Sigmoid colon (tissue), 7 donors: Measurements from ENCODE around the gene ADORA2B. TPM values are rescaled to one million over a fixed set of nuclear protein-coding genes. Genes with fewer than 3 reads are reported as not detected.

Source experiments
- DNase-seq: peaks from one replicate; pipeline ENCODE4 v3.0.0-alpha.2; 2019
- H3K27ac ChIP-seq, 4 donors: fragments of 200-600 bp; sonication (generic); one replicate each; pipeline ENCODE4 v1.5.1; 2016 to 2019; ENCODE audit warnings: mild to moderate bottlenecking in 1 of 4
- H3K27me3 ChIP-seq, 3 donors: fragments of 200-600 bp; sonication (generic); one replicate each; pipeline ENCODE4 v1.5.1; 2019; ENCODE audit warnings: mild to moderate bottlenecking in 1 of 3
- H3K36me3 ChIP-seq, 4 donors: fragments of 200-600 bp; sonication (generic); one replicate each; pipeline ENCODE4 v1.5.1; 2016 to 2019
- H3K4me1 ChIP-seq, 4 donors: fragments of 200-600 bp; sonication (generic); one replicate each; pipeline ENCODE4 v1.5.1; 2017 to 2019
- H3K4me3 ChIP-seq, 4 donors: fragments of 200-600 bp; sonication (generic); one replicate each; pipeline ENCODE4 v1.5.1; 2017 to 2019; ENCODE audit warnings: mild to moderate bottlenecking in 2 of 4, moderate library complexity in 1 of 4
- H3K9me3 ChIP-seq, 4 donors: fragments of 200-600 bp in 3 of 4; sonication (generic) in 3 of 4; one replicate each; pipeline versions ENCODE4 v1.5.1 to v1.6.1; 2013 to 2019
- EP300 ChIP-seq, 4 donors: sonication (generic); formaldehyde crosslinking; IDR thresholded peaks; one replicate each; pipeline ENCODE4 v1.6.1; 2017; ENCODE audit warnings: antibody characterized with exemption in 4 of 4
- POLR2A ChIP-seq, 2 donors: fragments of 450-650 bp; IDR thresholded peaks; one replicate each; pipeline ENCODE4 v1.6.1; 2016; ENCODE audit warnings: antibody characterized with exemption in 2 of 2, mild to moderate bottlenecking in 2 of 2, moderate library complexity in 2 of 2
- POLR2AphosphoS5 ChIP-seq, 4 donors: sonication (generic); formaldehyde crosslinking; IDR thresholded peaks; one replicate each; pipeline ENCODE4 v1.6.1; 2017; ENCODE audit warnings: antibody characterized with exemption in 4 of 4
- WGBS, 2 donors: extraction: QIAGEN DNeasy Blood & Tissue Kit; methylation state at CpG; one replicate each; pipeline ENCODE4 v1.1.7; 2013; 5-methylcytosine and 5-hydroxymethylcytosine counted together
- intact Hi-C: fragments of 100-400 bp; cut with DNase I; formaldehyde crosslinking; loops from one replicate; pipeline ENCODE4 v1.15.1; 2023
- polyA plus RNA-seq, 3 donors: library from polyadenylated mRNA; stranded (reverse); fragments of 200-250 nt; gene quantifications; one replicate each; pipeline ENCODE4 v1.2.3, GENCODE V29; 2013
- total RNA-seq, 4 donors: library from RNA; depleted of rRNA; stranded (reverse); fragments of >200 nt; gene quantifications; one replicate each; pipeline ENCODE4 v1.1.0, GENCODE V29; 2016
- TF ChIP-seq, protein P1 (sequence below), 4 experiments: fragments of 450-650 bp in 3 of 4; fragments of 200-600 bp in 1 of 4; IDR thresholded peaks; one replicate each; pipeline ENCODE4 v1.5.1; 2016 to 2019; ENCODE audit warnings: antibody characterized with exemption in 4 of 4, mild to moderate bottlenecking in 3 of 4, moderate library complexity in 2 of 4
- donor health status: healthy with polysubstance abuse.
- donor health status: Bipolar disorder and iron deficiency.
- donor health status: healthy.

The ADORA2B gene
- total and polyA plus RNA-seq, 7 donors: 2.2 to 21.4 (median 5.4) TPM

DNA sequence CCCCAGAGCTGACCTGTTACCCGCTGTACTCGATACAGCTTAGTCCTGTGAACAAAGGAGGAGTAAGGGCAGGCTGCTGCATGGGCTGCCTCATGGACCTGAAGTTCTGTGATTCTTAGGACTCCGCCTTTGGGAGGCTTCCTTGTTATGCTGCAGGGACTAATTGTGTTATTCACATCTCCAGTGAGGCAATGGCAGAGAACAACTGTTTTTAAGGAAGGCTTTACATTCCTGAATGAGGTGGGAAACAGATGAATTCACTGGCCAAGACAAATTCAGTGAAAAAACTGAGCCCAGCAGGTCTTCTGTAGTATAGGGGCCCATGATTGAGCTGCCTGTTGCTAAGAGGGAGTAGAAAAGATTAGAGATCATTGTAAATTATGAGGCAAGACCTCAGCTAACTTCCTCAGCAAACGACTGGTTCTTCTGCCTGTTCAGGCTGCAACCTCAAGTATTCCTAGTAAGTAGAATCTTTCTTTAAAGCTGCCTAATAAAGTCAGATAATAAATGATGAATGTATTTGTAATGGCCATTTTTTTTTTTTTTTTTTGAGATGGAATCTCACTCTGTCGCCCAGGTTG, 26.3 kb downstream of the ADORA2B start:
- no peaks in the 10 kb centered on the region for H3K9me3 ChIP-seq
- H3K27ac ChIP-seq: no peak overlapping the region
- DNase-seq: no peak
- peaks cover 0 to 4% (median under 1%) of the 10 kb centered on the region in 4 donors for H3K4me1 ChIP-seq
- H3K27me3 ChIP-seq: no peaks in the 10 kb centered on the region
- peaks cover 0 to 12% (median 2%) of the 10 kb centered on the region in 4 donors for H3K36me3 ChIP-seq
- H3K4me3 ChIP-seq: no peak overlapping the region
- TF ChIP-seq, protein P1, sequence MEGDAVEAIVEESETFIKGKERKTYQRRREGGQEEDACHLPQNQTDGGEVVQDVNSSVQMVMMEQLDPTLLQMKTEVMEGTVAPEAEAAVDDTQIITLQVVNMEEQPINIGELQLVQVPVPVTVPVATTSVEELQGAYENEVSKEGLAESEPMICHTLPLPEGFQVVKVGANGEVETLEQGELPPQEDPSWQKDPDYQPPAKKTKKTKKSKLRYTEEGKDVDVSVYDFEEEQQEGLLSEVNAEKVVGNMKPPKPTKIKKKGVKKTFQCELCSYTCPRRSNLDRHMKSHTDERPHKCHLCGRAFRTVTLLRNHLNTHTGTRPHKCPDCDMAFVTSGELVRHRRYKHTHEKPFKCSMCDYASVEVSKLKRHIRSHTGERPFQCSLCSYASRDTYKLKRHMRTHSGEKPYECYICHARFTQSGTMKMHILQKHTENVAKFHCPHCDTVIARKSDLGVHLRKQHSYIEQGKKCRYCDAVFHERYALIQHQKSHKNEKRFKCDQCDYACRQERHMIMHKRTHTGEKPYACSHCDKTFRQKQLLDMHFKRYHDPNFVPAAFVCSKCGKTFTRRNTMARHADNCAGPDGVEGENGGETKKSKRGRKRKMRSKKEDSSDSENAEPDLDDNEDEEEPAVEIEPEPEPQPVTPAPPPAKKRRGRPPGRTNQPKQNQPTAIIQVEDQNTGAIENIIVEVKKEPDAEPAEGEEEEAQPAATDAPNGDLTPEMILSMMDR (IDR thresholded peaks at IDR 0.05): no peak
- TF ChIP-seq POLR2AphosphoS5 (IDR thresholded peaks at IDR 0.05) (no peak), EP300 (IDR thresholded peaks at IDR 0.05) (no peak), POLR2A (IDR thresholded peaks at IDR 0.05) (no peak)
- intact Hi-C loops: no loop called here
- WGBS, 2 donors: 83 to 87% methylated on average over 5 of the region's 5 CpGs

DNA sequence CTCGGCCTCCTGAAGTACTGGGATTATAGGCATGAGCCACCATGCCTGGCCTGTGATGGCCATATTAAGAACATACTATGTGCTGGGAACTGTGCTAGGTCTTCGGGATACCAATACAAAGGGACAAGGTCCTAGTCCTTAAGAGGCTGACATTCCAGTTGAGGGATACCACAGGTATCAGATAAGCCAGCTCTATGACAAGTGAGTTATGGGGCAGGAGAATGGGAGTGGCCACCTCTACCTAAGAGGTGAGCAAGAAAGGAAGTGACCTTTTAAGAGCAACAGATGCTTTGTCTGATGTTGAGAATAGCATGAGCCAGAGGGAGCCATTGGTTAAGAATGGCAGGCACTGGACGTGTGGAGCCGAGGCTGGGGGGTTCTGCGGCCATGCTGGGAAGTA, 27.0 kb downstream of the ADORA2B start:
- no peaks in the 10 kb centered on the region for H3K9me3 ChIP-seq
- WGBS, 2 donors: 95 to 98% methylated on average over 5 of the region's 5 CpGs
- peaks cover 0 to 8% (median 0%) of the 10 kb centered on the region in 4 donors for H3K4me1 ChIP-seq
- TF ChIP-seq POLR2AphosphoS5 (IDR thresholded peaks at IDR 0.05) (no peak), EP300 (IDR thresholded peaks at IDR 0.05) (no peak), POLR2A (IDR thresholded peaks at IDR 0.05) (no peak)
- TF ChIP-seq, protein P1 (IDR thresholded peaks at IDR 0.05): no peak
- no peak overlapping the region for H3K4me3 ChIP-seq
- DNase-seq: no peak
- H3K27ac ChIP-seq: no peak overlapping the region
- no peaks in the 10 kb centered on the region for H3K27me3 ChIP-seq
- H3K36me3 ChIP-seq: peaks cover 0 to 12% (median 2%) of the 10 kb centered on the region in 4 donors
- intact Hi-C loops: no loop called here

DNA sequence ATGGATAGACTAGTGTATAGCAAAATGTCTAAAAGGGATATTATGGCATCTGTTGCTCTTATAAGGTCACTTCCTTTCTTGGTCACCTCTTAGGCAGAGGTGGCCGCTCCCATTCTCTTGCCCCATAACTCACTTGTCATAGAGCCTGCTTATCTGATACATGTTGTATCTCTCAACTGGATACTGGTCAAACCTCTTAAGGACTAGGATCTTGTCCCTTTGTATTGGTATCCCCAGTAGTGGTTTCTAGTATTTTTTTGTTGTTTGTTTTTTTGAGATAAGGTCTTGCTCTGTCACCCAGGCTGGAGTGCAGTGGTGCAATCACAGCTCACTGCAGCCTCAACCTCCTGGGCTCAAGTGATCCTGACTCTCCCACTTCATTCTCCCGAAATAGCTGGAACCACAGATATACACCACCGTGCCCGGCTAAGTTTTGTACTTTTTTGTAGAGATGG, 27.6 kb downstream of the ADORA2B start:
- intact Hi-C loops: no loop called here
- WGBS, 2 donors: 97 to 98% methylated on average over 4 of the region's 4 CpGs
- no peak for TF ChIP-seq POLR2A (IDR thresholded peaks at IDR 0.05)
- no peak for TF ChIP-seq POLR2AphosphoS5 (IDR thresholded peaks at IDR 0.05)
- TF ChIP-seq, protein P1 (IDR thresholded peaks at IDR 0.05): no peak
- TF ChIP-seq EP300 (IDR thresholded peaks at IDR 0.05): no peak

DNA sequence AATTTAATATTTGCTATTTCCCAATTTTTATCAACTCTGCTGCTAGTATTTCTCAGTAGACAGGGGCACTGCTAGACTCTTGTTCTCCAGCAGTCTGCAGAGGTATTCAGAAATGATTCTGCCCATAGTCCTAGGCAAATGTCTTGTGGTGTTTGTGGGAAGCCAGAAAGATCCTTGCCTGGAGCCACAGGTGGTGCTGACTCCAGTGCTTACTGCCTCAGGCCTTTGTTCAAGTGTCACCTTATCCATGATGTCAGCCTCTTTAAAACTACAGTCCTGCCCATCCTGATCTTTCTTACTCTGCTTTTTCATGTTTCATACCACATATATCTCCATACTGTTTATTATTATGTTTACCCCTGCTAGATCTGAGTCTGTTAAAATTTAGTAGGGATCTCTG, 28.1 kb downstream of the ADORA2B start:
- Histone ChIP-seq H3K27me3 (no peaks in the 10 kb centered on the region), H3K4me1 (peaks cover 0 to 14% (median 0%) of the 10 kb centered on the region in 4 donors), H3K9me3 (no peaks in the 10 kb centered on the region), H3K36me3 (peaks cover 0 to 21% (median 2%) of the 10 kb centered on the region in 4 donors), H3K27ac (no peak overlapping the region), H3K4me3 (no peak overlapping the region)
- intact Hi-C loops: no loop called here
- no peak for TF ChIP-seq POLR2A (IDR thresholded peaks at IDR 0.05)
- no peak for TF ChIP-seq POLR2AphosphoS5 (IDR thresholded peaks at IDR 0.05)
- no peak for TF ChIP-seq EP300 (IDR thresholded peaks at IDR 0.05)
- TF ChIP-seq, protein P1 (IDR thresholded peaks at IDR 0.05): no peak
- no peak for DNase-seq

More for the DNA sequence above, 27.6 kb downstream of the ADORA2B start:
- H3K36me3 ChIP-seq: peaks cover 0 to 16% (median 2%) of the 10 kb centered on the region in 4 donors
- no peak overlapping the region for H3K4me3 ChIP-seq
- H3K4me1 ChIP-seq: peaks cover 0 to 14% (median 0%) of the 10 kb centered on the region in 4 donors
- no peak overlapping the region for H3K27ac ChIP-seq
- H3K27me3 ChIP-seq: no peaks in the 10 kb centered on the region
- no peak for DNase-seq
- no peaks in the 10 kb centered on the region for H3K9me3 ChIP-seq
